Middle frontal gyrus (tissue), 1 donor: Measurements from ENCODE around the gene ZNF469.

Experiments
- DNase-seq: peaks from one replicate; pipeline ENCODE4 v3.0.0-alpha.2; 2015; ENCODE audit warnings: low spot score; ENCODE audit errors: extremely low spot score

ZNF469 gene

DNA sequence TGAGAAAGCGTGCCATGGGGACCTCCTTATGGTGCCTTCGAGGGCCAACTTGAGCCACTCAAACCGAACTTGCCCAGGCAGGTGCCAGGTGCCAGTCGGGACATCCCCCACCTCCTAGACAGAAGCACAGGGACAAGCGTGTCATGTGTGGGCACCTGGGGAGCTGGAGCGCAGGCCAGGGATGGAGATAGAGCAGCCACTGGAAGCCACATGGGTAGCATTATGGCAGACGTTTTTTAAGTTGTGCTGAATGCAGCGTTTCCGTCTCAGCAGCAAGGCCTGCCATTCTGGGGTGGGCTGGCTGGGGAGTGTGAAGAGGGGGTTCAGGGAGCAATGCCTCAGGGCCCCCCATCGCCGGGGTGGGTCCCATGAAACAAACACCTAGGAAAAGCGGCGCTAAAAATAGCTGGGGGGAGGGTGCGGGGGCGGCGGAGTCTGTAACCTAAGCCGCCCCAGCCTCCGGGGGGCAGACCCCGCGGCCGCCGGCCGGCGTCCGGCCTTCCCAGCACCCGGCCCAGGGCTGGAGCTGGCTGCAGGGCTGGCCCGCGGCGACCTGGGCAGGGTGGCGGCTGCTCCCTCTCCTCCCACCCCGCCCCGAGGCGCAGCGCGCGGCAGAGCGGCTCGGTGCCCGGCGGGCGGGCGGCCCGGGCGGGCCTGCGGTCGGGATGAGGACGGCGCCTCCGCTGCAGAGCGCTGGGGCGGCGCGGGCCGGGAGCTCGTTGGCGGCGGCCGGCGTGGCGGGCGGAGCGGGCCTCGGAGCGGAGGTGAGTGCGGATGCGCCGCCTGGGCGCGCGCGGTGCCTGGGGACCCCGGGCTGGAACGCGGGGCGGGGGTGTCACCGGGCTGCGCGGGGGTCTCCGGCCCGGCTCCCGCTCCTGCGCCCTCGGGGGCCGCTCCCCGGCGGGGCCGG, at the start of gene ZNF469:
ZNF469 (plus strand) TSS at position 469 of the 910 bp plus-strand sequence. CDS start 44,512 bp downstream, outside the sequence.
- DNase-seq = no peak

DNA sequence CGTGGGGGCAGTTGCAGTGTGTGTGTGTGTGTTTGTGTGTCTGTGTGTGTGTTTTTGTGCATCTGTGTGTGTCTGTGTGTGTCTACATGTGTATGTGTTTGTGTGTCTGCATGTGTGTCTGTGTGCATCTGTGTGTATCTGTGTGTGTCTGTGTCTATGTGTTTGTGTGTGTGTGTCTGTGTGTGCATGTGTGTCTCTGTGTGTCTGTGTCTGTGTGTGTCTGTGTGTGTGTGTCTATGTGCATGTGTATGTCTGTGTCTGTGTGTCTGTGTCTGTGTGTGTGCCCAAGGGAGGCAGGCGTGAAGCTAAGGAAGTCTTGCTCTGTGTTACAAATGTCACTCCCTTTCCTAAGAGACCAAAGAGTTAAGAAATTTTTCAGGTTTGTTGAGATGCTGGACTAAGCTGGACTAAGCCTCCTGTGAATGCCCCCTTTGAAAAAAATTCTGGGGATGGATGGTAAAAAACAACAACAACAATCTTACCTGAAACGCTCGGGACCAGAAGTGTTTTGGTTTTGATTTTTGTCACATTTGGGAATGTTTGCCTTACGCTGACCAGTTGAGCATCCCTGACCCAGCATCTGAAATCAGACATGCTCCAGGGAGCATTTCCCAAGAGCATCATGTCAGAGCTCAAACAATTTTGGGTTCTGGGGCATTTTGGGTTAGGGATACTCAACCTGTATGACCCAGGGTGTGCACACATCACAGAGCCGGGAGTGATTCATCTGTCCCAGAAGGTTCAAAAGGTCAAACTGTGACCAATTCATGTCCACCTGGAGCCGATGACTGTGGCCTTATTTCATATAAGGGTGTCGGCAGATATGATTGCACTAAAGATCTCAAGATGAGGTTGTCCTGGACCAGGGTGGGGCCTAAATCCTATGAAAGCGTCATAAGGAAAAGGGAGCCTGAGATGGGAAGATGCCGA, 48.6 kb upstream of the ZNF469 start:
- no peak for DNase-seq

DNA sequence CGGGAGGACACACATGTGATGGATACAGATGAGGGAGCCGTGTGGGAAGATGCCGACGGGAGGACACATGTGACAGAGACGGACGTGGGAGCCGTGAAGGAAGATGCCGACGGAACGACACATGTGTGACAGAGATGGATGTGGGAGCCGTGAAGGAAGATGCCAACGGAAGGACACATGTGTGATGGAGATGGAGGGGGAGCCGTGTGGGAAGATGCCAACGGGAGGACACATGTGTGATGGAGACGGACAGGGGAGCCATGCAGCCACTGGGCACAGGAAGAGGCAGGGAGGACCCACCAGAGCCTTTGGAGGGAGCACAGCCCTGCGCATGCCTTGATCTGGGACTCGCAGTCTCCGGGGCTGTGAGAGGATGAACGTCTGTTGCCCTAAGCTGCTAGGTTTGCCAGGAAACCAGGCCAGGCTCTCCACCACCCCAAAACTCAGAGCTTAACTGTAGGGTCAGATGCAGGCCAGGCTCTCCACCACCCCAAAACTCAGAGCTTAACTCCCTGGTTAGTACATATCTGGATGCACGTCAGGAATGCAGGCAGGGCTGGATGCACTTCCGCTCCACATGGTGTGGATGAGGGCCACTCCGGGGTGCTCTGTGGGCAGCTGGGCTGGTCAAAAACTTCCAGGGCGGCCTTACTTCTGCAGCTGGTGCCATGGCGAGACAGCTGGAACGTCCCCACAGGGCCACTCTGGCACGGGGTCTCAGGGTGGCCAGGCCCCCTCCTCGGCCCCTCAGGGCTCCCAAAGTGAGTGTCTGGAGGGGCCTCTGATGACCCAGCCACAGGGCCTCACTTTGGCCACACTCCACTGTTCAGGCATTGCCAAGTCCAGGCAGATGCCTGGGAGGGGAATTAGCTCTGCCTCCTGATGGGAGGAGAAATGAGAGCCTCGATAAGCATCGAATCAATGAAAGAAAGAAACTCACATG, 47.7 kb upstream of the ZNF469 start:
- no peak for DNase-seq

GRCh38 chr16:88337021-88337420, 45.7 kb upstream of the ZNF469 start:
- no peak for DNase-seq

DNA sequence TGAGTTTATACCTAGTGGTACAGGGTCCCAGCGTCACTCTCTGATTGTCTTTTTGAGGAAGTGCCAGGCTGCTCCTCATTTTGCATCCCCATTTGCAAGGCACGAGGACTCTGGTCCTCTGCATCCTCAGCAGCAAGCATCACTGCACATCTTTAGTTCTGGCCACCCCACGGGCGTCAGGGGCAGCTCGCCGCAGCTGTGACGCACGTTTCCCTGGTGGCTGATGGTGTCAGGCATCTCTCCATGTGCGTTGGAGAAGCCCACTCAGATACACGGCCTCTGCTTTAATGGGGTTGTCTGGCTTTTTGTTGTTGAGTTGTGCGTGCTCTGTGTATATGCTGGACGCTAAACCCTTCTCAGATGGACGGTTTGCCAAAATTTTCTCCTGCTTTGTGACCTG, 45.2 kb upstream of the ZNF469 start:
- DNase-seq = no peak

- no peak for DNase-seq
These were observed 44.6 kb upstream of the ZNF469 start for GRCh38 chr16:88338111-88338510.

DNA sequence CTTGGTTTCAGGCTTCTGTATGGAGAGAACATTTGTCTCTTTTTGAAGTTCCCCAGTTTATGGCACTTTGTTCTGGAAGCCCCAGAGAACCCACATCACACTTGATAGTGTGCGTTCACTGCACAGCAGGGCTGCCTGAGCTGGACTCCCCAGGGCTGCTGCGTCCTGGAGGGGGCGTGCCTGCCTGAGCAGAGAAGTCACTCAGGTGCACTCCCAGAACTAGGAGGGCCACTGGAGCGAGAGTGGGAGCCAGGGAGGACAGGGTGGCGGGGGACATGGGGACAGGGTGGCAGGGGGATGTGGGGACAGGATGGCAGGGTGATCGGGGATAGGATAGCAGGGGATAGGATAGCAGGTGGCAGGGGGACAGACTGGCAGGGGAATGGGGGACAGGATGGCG, 43.9 kb upstream of the ZNF469 start:
- no peak for DNase-seq

DNA sequence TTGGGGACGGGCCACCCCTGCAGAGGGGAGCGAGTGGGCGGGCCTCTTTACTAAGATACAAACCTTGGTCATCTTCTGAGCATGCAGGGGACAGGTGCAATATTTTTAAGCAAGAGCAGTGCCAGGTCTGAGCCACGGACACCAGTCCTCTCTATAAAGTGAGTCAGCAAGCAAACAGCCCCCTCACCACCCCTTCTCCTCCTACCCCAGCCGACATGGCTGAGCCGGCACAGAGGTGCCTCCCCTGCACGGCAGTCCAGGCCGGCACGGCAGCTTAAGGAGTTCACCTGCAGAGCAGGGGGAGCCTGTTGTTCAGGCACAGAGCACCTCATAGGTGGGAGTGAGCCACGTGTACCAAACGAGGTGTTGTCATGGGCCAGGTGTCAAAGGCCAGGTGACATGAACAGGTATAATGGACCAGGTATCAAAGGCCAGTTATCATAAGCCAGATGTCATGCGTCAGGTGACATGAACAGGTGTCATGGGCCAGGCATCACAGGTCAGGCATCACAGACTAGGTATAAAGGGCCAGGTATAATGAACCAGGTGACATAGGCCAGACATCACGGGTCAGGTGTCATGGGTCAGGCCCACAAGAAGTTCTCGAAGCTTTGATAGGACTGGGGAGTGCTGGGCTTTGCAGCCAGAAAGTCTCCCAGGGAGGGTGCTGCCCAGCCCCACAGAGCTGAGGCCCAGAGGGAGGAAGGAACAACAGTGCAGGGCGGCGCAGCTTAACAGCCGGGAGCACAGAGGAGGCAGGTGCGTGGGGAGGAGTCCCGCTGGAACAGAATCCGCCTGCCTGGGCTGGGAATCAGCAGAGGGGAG, 42.6 kb upstream of the ZNF469 start:
- no peak for DNase-seq

DNA sequence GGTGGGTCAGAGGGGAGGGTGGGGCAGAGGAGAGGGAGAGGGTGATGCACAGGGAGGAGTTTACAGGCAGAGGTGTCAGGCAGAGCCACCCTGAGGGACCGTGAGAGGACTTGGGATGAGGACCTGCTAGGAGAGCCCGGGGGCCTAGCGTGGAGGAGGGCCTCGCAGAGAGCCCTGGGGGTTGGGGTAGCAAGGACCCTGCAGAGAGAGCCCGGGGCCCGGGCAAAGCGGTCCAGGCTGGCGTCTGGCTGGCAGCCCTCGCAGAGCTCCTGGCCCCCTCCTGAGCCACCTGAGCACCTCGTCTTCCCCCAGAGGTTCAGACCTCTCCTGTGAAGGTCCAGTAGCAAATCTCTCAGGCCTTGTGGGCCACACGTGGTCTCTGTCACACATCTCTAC, 42.0 kb upstream of the ZNF469 start:
- DNase-seq = no peak

DNA sequence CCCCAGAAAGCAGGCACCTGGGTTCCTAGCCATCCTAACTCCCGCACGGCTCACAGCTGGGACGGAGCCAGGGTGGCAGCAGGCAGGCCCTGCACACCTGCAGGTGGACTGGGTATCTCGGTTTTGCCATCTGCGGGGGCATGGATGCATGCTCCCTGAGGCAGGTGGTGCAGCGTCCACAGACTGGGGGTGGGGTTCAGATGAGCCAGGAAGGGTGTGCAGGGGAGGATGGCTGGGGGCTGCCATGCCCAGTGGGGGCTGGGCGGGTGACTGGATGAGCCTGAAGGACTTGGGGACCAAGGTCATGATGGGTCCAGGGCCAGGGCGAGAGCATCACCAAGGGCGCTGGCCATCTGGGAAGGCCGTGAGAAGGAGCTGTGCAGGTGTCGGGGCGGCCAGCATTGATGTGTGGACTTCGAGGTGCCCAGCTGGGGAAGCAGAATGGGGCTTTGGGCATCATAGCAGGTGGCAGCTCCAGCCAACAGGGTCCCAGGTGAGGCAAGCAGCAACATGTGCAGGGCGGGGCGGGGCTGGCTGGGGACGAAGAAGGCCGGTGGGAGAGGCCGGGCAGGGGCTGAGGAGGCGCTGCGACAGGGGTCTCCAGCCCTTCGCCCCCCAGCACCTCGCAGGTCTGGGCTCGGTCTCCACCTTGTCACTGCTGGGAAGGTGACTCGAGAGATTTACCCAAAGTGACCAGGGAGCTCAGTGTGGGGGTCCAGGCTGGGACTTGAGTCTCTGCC, 41.0 kb upstream of the ZNF469 start:
- no peak for DNase-seq

GRCh38 chr16:88342491-88342890, 40.3 kb upstream of the ZNF469 start:
- no peak for DNase-seq

DNA sequence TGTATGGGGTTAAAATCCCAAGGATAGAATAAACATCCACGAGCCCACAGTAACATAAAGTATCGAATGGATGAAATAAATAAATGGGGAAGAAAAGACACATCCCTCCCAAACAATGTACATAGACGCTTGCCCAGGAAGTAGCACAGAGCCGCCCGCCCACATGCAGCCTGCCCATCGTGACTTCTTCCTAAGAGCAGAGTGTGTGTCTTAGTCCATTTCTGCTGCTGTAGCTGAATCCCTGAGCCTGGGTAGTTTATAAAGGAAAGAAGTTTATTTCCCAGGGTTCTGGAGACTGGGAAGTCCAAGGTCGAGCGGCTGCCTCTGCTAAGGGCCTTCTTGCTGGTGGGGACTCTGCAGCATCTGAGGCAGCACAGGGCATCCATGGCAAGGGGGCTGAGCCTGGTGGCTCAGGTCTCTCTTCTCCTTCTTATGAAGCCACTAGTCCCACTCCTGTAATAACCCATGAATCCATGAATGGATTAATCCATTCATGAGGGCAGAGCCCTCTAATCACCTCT, 39.4 kb upstream of the ZNF469 start:
- DNase-seq = no peak

DNA sequence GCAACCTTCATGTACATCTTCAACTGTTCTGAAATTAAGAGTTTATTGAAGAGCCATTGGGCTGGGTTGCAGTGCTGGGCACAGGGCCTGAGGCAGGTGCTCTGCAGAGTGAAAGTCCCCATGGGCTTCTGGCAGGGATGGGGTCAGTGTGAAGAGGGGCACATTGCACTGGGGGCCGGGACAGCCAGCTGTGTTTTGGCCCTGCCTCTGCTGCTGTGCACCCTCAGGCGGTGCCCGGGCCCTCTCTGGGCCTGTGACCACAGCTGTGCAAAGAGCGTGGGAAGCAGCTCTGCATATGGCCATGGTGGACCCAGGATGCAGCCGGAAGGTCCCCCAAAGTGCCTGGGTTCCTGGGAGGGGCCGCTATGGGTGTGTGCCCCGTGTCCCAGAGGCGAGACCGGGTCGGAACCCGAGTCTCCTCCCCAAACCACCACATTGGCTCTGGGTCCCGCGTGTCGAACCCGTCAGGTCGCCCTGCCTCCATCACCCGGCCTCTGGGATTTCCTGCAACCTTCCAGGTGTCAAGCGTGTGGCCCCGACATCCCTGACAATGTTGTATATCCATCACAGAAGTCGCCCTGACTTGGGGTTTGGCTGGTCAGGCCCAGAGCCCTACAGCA, 38.2 kb upstream of the ZNF469 start:
- DNase-seq = no peak

GRCh38 chr16:88345031-88345720, 37.6 kb upstream of the ZNF469 start:
- DNase-seq = no peak

DNA sequence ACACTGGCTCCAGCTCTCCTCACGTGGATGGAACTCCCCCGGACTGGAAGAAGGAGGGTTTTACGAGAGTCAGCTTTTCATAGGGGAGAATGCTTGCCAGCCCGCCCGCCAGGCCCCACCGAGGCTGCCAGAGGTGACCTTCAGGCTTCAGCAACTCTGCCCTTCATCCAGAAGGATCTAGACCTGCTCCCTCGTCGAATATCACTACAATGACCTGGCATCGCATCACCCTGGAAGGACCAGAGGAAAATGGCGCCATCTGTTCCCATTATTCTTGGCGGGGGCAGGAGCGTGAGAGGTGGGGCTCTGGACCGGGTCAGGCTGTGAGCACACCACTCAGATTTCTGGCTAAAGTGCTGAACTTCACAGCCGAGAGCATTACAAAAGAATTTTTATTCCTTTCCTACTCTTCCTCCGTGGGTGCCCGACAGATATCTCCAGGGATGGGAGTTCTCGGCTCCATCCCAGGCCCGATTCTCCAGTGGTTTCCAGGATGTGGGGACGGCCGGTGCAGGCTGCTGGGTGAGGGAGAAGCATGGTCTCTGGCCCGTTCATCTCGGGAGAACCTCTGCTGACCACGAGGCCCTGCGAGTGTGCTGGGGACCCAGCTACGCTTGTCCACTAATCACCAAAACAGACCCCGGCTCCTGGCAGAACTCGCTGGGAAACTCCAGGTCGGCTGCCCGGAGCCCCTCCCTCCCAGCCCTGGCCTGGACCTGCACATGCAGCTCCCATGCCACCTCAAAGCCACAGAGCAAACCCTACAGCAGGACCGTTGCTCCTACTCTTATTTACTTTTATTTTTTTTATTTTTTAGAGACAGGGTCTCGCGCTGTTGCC, 36.8 kb upstream of the ZNF469 start:
- no peak for DNase-seq

DNA sequence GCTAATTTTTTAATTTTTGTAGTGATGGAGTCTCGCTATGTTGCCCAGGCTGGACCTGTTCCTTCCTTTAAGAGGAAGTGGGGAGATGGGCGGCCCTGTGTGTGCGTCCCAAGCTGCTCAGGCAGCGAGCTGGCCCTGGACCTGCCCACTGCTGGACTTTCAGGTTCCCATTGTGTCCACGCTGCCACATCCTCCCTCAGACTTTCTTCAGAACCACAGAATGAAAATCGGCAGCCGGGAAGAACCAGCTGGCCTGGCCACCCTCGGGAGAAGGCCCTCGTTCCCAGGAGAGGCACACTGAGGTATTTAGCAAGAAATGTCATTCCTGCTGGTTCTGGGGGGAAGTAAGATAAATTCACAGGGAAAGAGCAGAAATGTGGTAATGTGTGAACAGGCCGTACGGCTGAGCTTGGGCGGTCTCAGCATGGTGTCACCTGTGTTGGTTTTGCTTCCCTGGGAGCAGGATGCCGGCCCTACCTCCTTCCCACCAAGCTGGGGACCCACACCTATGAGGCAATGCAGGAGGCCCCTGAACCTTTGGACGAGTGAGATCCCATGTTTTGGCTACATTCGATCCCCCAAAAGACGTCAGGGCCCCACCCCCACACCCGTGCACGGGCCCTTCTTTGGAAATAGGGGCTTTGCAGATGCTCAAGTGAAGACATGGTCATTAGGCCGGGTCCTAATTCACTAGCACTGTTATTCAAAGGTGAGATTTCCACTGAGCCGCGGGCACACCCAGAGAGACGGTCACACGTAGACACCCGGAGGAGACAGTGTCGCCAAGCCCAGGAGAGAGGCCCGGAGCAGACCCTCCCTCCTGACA, 35.9 kb upstream of the ZNF469 start:
- no peak for DNase-seq
